H1 (cell line): Measurements from ENCODE around the gene LYAR. TPM values are rescaled to one million over a fixed set of nuclear protein-coding genes. Genes with fewer than 3 reads are reported as not detected.

Experiments used
- GABPA ChIP-seq: IDR thresholded peaks from 2 replicates; pipeline ENCODE4 v1.6.1; 2011; ENCODE audit warnings: mild to moderate bottlenecking, low read length, moderate library complexity, borderline replicate concordance; ENCODE audit not compliant: insufficient read depth
- HDAC2 ChIP-seq, 2 experiments: fragments of 300-600 bp in 1 of 2; sonication (generic) in 1 of 2; IDR thresholded peaks; 2 replicates each; pipeline ENCODE4 v1.6.1; 2011 to 2012; ENCODE audit warnings: low read depth in 2 of 2, low read length in 2 of 2, mild to moderate bottlenecking in 2 of 2, moderate library complexity in 2 of 2, borderline replicate concordance in 1 of 2, inconsistent platforms in 1 of 2
- POLR2A ChIP-seq, 2 experiments: IDR thresholded peaks; 1 replicate in 1 of 2; 2 replicates in 1 of 2; pipeline ENCODE4 v1.6.1; 2011; ENCODE audit warnings: low read depth in 2 of 2, low read length in 2 of 2, mild to moderate bottlenecking in 2 of 2; ENCODE audit errors: control extremely low read depth in 1 of 2
- RFX5 ChIP-seq: IDR thresholded peaks from 2 replicates; pipeline ENCODE4 v1.6.1; 2011; ENCODE audit warnings: low read depth, low read length, improper control_type of control experiment, borderline replicate concordance
- polyA plus RNA-seq, 7 experiments: library from polyadenylated mRNA; depleted of rRNA in 3 of 7; stranded (reverse) in 5 of 7; unstranded in 2 of 7; fragments of >200 nt in 5 of 7; fragments of 200-250 nt in 2 of 7; gene quantifications; 1 replicate in 5 of 7; 2 replicates in 1 of 7; 4 replicates in 1 of 7; pipeline versions ENCODE4 v1.2.1 to v1.2.3, GENCODE V29; 2011 to 2013; ENCODE audit warnings: missing spikeins in 2 of 7, mixed read lengths in 2 of 7
- total RNA-seq: library from RNA; stranded (reverse); fragmentation: NEBNext Ultra II Directional; extraction: Animal tissue kit (Norgen Biotek cat#: 25700); gene quantifications from 2 replicates; pipeline ENCODE4 v1.2.1, GENCODE V29; 2021

LYAR gene
- total and polyA plus RNA-seq, 2 of the 8 experiments (the other 6 are each of a cell fraction or from before 2014, with no cell fraction given) = 6.5 to 46.9 TPM

GRCh38 chr4:4267981-4268380 is 22.0 kb downstream of the LYAR start (continued):
- TF ChIP-seq RFX5 (no peak), HDAC2 (IDR thresholded peaks at IDR 0.05; ENCODE audit: borderline replicate concordance in 1 of 2, low read depth in 2 of 2, low read length in 2 of 2) (no peak), GABPA (no peak), POLR2A (IDR thresholded peaks at IDR 0.05; ENCODE audit: control extremely low read depth in 1 of 2, low read depth in 2 of 2, low read length in 2 of 2) (no peak)
